ENCODE data around the gene CACTIN. TPM values are rescaled to one million over a fixed set of nuclear protein-coding genes. Genes with fewer than 3 reads are reported as not detected.

CACTIN gene
- total RNA-seq, 6 experiments from 2014 or later = 8.4 to 14.9 (median 10.3) TPM

GRCh38 chr19:3621689-3622088, 4.9 kb downstream of the CACTIN start:
- intact Hi-C loops (cut with DNase I) = loop anchor here in 1 of 2 donors (10.0 kb wide), 1 partner anchor 77 kb away; no protein-coding TSS in a partner anchor
- peaks cover 0 to 15% (median 0%) of the 10 kb centered on the region in 4 donors for H3K36me3 ChIP-seq
- ATAC-seq (no peak), DNase-seq (peak in 1 of 3 donors; percentile 15)
- no peak for TF ChIP-seq POLR2A (IDR thresholded peaks at IDR 0.05)
- TF ChIP-seq, protein P1, sequence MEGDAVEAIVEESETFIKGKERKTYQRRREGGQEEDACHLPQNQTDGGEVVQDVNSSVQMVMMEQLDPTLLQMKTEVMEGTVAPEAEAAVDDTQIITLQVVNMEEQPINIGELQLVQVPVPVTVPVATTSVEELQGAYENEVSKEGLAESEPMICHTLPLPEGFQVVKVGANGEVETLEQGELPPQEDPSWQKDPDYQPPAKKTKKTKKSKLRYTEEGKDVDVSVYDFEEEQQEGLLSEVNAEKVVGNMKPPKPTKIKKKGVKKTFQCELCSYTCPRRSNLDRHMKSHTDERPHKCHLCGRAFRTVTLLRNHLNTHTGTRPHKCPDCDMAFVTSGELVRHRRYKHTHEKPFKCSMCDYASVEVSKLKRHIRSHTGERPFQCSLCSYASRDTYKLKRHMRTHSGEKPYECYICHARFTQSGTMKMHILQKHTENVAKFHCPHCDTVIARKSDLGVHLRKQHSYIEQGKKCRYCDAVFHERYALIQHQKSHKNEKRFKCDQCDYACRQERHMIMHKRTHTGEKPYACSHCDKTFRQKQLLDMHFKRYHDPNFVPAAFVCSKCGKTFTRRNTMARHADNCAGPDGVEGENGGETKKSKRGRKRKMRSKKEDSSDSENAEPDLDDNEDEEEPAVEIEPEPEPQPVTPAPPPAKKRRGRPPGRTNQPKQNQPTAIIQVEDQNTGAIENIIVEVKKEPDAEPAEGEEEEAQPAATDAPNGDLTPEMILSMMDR (IDR thresholded peaks at IDR 0.05) = no peak
- H3K4me3 ChIP-seq = no peak overlapping the region
- H3K9me3 ChIP-seq = no peaks in the 10 kb centered on the region
- H3K27me3 ChIP-seq = no peaks in the 10 kb centered on the region
- peaks cover 0 to 14% (median 5%) of the 10 kb centered on the region in 4 donors for H3K4me1 ChIP-seq
- H3K27ac ChIP-seq = no peak overlapping the region
- 83% methylated on average over 4 of the region's 15 CpGs for WGBS (ENCODE audit: insufficient coverage, low coverage, low lambda C conversion rate, missing lambda C conversion rate)

DNA sequence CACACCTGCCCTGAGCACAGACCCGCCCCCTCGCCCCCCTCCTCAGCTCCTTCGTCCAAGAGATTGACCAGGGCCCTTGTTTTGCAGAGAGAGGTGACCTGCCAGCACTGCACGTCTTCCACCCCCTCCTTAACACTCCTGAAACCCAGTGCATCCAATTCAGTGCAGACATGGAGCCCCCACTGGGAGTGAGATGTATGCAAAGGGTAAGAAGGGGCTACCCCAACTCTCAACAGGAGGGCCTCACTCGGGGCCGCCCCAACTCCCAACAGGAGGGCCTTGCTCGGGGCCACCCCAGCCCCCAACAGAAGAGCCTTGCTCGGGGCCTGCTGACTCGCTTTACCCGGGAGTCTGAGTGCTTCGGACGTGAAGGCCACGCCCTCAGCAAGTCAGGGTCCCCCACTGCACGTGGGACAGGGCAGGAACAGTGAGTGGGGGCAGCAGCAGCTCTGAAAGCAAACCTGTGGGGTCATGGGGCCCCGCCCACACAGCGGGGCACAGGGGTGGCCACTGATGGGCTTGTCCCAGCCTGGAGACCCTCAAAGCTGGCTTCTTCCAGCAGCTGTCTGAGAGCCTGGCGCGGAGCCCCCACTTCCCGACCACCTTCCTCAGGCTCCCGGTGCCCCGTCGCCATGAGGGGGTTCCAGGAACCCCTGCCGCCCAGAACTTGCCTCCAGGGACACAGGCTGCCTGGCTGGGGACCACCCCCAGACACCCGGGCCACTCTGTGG, 5.6 kb downstream of the CACTIN start:
- Histone ChIP-seq H3K4me3 (no peak overlapping the region), H3K36me3 (peaks cover 0 to 15% (median 0%) of the 10 kb centered on the region in 4 donors), H3K27me3 (no peaks in the 10 kb centered on the region), H3K27ac (no peak overlapping the region), H3K4me1 (peaks cover 0 to 13% (median 5%) of the 10 kb centered on the region in 4 donors), H3K9me3 (no peaks in the 10 kb centered on the region)
- ATAC-seq = no peak
- TF ChIP-seq POLR2A (IDR thresholded peaks at IDR 0.05) = no peak
- TF ChIP-seq, protein P1 (IDR thresholded peaks at IDR 0.05) = no peak
- intact Hi-C loops (cut with DNase I) = loop anchor here in 1 of 2 donors (10.0 kb wide), 1 partner anchor 76 kb away; no protein-coding TSS in a partner anchor
- 88% methylated on average over 4 of the region's 24 CpGs for WGBS (ENCODE audit: insufficient coverage, low coverage, low lambda C conversion rate, missing lambda C conversion rate)
- DNase-seq = peak in 1 of 3 donors; percentile 17

GRCh38 chr19:3620145-3620816, 6.3 kb downstream of the CACTIN start:
- ATAC-seq (no peak), DNase-seq (peak in 1 of 3 donors; percentile 19)
- intact Hi-C loops (cut with DNase I) = loop anchor here in 1 of 2 donors (10.0 kb wide), 1 partner anchor 75 kb away; no protein-coding TSS in a partner anchor

DNA sequence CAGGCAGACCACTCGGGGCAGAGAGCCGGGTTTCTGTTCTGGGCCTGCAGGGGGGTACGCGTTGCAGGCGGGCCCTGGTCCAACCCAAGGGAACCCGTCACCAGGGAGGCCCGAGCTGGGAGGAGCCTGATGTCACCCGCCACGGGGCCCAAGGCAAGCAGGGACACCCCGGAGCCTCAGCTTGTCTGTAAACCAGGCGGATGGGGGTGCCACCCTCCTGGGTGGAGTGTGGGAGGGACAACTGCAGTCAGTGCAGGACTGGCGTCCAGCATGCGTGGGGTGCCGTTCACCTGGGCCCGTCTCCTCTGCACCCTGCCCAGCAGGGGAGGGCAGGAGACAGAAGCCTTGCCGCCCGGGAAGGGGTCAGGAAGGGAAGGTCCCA, 7.0 kb downstream of the CACTIN start:
- H3K4me3 ChIP-seq = no peak overlapping the region
- no peak overlapping the region for H3K27ac ChIP-seq
- peak in 1 of 3 donors; percentile 26 for DNase-seq
- WGBS (ENCODE audit: insufficient coverage, low coverage, low lambda C conversion rate, missing lambda C conversion rate) = no CpG with 5 or more reads among the region's 17 CpGs
- intact Hi-C loops (cut with DNase I) = loop anchor here (10.0 kb wide), 1 partner anchor 75 kb away; no protein-coding TSS in a partner anchor
- peaks cover 0 to 15% (median 0%) of the 10 kb centered on the region in 4 donors for H3K36me3 ChIP-seq
- no peaks in the 10 kb centered on the region for H3K4me1 ChIP-seq
- no peak for ATAC-seq
- H3K9me3 ChIP-seq = no peaks in the 10 kb centered on the region
- no peaks in the 10 kb centered on the region for H3K27me3 ChIP-seq
- TF ChIP-seq POLR2A (IDR thresholded peaks at IDR 0.05) = no peak
- TF ChIP-seq, protein P1 (IDR thresholded peaks at IDR 0.05) = no peak

More at GRCh38 chr19:3620145-3620816, 6.3 kb downstream of the CACTIN start:
- no peak overlapping the region for H3K4me3 ChIP-seq
- no peaks in the 10 kb centered on the region for H3K9me3 ChIP-seq
- H3K27me3 ChIP-seq = no peaks in the 10 kb centered on the region
- no peak overlapping the region for H3K27ac ChIP-seq
- H3K4me1 ChIP-seq = peaks cover 0 to 6% (median 2%) of the 10 kb centered on the region in 4 donors
- peaks cover 0 to 15% (median 0%) of the 10 kb centered on the region in 4 donors for H3K36me3 ChIP-seq
- TF ChIP-seq, protein P1 (IDR thresholded peaks at IDR 0.05) = no peak
- no peak for TF ChIP-seq POLR2A (IDR thresholded peaks at IDR 0.05)
- WGBS (ENCODE audit: insufficient coverage, low coverage, low lambda C conversion rate, missing lambda C conversion rate) = 100% methylated on average over 3 of the region's 19 CpGs

Measured in right lobe of liver (tissue), 6 donors.